Measurements from ENCODE around the gene TMCC1.
"Not testable (repeated sequence)": the region's sequence is repeated elsewhere in the genome, so short reads cannot be mapped to it uniquely, and the experiment has no call there.

TMCC1 gene

DNA sequence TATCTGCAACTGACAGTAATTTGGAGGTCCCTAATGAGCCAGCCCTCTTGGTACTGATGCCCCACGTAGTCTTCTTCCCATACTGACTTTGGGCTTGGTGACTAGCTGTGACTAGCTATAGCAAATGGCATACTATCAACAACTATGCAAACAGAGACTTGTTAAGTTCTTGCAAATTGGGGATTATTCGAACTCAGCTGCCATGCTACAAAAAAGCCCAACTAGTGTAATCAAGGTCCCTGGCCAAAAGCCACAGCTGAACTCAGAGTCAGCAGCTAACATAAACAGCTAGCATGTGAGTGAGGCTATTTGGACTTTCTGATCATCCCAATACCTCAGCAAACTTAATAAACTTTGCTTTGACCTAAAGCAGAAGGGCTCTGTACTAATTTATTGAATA lies 165.8 kb downstream of the TMCC1 start:
- DNase-seq (ENCODE audit: low read depth in 2 of 2) = no peak

DNA sequence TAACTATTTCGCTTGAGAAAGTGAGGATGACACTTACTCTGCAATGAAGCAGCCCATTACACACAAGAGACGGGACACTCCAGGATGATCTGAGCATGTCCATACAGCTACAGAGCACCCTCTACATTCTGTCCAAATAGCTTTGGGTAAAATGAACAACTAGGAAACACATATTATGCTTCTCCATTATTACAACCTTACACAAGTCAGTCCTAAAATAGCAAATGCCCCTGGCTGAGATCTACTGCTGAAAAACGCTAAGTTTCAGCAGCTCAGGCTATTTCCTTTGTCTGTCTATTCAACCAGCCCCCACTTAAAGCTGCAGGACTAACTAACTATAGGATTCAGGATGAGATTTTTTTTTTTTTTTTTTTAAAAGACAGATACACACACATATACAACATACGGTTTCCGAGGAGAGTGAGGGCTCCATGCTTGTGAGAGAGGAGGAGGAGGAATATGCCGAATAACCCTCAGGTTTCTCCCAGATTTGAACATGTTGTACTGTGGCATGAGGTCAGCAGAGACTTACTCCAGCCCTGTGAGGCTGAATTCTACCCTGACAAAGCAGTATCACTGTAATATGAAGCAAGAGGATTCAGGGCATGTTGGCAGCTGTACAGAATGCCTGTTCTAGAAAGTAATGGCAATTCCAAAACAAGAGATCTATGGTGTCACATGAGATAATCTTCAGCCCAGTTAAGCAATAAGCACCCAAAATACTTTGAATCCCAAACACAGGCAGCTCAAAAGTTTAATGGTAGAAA lies 169.8 kb downstream of the TMCC1 start:
- no peak for DNase-seq (ENCODE audit: low read depth in 2 of 2)

DNA sequence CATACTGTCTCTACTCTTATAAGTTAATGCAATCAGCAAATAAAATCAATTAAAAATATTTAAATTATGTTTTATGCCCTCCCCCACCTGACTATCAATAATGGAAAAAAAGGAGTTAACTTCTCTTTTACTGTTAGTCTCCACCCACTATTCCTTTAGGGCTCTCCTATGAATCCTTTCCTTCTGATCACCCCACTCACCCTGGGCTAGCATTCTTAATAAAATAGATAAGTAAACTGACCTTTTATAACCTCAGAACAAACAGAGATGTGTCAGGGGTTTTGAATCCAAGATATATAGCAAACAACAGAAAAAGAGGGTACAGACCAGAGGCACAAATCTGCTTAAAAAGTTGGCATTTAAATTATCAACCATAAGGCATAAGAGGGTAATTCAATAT lies 171.0 kb downstream of the TMCC1 start:
- no peak for DNase-seq (ENCODE audit: low read depth in 2 of 2)

DNA sequence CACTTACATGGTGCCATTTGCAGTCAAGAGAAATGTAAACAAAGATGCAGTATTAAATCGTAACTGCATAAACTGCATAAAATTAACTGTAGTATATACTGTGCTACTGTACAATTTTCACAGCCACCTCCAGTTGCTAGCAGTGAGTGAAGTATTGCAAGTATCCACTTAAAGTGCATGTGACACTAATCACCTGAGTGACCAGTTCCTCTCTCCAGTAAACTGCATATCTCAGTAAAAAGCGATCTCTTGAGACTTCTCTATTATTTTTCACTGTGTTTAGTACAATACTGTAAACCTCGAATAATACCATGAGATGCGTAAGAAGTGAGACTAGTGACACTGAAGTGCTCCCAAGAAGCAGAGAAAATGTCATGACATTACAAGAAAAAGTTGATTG lies 175.3 kb downstream of the TMCC1 start:
- DNase-seq (ENCODE audit: low read depth in 2 of 2) = no peak

DNA sequence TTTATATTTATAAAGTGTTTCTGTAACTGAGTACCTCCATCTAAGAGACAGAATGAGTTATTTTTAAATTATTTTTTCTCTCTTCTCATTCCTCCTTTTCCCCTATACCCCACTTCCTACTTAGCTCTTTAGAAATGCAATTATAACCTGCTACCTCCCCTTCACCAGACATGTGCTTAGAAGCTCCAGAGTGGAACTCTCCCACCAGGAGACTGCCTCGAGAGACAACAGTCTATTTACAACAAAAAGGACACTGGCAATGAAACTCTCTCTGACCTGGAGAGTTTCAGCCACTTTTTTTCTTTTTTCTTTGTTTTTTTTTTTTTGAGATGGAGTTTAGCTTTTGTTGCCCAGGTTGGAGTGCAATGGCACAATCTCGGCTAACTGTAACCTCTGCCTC lies 177.7 kb downstream of the TMCC1 start:
- no peak for DNase-seq (ENCODE audit: low read depth in 2 of 2)

DNA sequence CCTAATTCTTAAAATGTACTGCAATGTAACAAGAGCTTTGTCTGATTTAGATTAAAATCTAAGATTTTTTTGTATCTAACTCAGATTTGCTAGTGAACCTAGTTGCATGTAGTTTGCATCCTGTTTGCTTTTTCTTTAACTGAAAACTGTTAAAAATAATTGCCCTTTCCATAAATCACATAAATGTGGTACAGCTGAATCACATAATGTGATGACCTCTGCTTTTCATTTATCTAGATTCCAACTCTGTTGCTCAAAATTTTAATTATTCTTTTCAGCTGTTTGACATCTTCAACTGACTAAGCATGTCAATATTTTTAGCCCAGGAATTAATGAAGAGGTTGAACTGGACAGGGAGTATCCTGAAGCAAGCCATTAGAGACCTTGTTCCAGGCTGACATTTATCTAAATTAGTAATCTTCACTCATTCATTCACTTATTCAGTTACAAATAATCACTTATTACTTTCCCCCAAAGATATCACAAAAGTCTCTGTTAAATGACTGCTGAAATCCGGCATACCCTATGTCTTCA lies 185.1 kb downstream of the TMCC1 start:
- DNase-seq (ENCODE audit: low read depth in 2 of 2) = no peak

DNA sequence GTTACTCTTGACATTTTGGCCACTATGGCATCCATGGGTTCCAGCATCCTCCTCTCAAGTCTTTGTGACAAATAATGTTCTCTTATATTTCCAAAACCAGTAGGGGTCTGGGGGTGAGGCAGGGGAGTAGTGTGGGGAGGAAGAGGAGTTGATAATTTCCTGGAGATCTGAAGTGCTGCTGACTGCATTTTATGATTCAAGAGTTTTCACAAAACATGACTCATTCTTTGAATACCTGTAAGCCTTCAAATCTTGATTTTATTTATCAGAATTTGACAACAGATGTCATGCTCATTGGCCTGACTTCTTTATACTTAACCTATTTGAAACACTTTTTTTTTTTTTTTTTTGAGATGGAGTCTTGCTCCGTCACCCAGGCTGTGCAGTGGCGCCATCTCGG lies 188.2 kb downstream of the TMCC1 start:
- DNase-seq (ENCODE audit: low read depth in 2 of 2) = no peak

DNA sequence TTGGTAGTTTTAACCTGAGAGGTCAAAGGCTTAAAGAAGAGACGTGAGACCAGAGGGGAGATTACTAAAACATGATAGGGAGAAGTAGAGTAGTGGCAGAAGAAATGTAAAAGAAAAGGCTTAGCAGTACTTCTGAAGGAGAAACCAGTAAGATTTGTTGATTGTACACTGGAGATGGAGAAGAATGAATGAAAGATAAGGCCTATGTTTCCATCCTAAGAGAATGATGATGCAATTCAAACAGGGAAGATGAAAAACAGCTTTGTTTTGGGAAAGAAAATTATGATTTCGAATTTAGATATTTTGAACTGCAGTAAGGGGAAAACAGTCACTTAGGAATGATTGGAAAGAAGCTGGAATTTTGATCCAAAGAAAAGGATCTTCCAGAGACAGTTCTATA lies 189.6 kb downstream of the TMCC1 start:
- no peak for DNase-seq (ENCODE audit: low read depth in 2 of 2)

DNA sequence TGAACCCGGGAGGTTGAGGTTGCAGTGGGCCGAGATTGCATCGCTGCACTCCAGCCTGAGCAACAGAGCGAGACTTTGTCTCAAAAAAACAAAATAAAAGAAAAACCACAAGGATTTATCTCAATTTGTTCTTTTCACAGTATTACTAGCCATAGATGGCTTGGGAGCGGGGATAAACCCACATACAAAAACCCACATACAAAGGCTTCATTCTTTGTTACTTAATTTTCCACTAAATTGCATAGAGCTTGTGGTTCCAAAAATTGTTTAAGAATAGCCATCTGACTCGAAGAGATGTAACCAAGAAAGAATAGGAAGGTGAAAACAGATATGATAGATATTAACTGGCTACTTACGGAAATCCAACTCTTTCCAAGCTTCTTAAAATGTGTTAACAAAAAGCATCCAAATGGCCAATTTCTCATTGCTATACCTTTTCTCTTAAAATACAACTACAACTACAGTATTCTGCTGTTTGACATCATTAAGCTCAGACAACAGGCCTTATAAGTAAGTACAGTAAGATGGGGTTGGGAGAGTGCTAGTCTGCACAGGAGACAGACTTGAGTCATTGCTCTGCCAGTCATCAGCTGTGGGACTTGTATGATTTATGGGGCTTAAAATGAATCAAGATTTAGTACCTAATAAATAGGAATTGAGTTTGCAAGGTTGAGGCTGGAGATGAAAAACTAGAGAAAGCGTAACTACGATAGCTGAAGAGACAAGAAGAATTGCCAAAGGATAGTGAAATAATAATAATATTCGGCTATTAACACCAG lies 190.4 kb downstream of the TMCC1 start:
- DNase-seq (ENCODE audit: low read depth in 2 of 2) = no peak

DNA sequence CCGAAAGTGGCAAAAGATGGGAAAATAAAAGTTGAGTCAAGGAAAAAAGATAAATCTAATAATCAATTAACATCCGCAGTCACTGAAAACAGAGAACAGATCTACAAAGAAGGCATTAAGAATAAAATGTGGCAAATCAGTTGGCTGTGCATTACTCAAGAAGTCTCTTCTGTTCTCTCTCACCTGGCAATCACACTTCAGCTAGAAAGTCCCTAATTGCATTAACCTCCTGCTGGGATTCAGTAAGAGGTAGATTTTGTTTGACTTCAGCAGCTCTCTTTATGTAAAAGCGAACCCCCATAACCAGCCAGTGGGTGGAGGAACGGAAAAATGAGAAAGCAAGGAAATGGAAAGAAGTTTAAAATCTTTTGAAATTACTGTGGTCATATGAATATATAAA lies 192.3 kb downstream of the TMCC1 start:
- DNase-seq (ENCODE audit: low read depth in 2 of 2) = no peak

DNA sequence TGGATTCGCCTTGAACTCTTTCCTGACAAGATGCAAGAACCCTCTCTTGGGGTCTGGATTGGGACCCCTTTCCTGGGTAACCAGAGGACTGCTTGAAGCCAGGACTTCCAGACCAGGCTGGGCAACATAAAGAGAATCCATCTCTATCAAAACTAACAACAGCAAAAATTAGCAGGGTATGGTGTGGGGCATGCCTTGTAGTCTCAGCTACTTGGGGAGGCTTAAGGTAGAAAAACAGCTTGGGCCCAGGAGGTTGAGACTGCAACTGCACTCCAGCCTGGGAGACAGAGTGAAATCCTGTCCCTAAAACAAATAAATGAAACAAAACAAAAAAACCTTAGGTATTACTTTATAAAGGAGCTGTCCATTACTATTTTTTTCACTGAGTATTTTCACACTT lies 193.9 kb downstream of the TMCC1 start:
- no peak for DNase-seq (ENCODE audit: low read depth in 2 of 2)

DNA sequence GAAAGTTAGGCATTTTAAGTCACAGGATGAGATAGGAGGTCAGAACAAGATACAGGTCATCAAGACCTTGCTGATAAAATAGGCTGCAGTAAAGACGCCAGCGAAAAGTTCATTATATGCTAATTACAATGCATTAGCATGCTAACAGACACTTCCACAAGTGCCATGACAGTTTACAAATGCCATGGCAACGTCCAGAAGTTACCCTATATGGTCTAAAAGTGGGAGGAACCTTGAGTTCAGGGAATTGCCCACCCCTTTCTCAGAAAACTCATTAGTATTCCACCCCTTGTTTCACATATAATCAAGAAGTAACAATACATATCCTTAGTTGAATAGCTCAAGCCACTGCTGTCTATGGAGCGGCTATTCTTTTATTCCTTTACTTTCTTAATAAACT lies 194.3 kb downstream of the TMCC1 start:
- no peak for DNase-seq (ENCODE audit: low read depth in 2 of 2)

DNA sequence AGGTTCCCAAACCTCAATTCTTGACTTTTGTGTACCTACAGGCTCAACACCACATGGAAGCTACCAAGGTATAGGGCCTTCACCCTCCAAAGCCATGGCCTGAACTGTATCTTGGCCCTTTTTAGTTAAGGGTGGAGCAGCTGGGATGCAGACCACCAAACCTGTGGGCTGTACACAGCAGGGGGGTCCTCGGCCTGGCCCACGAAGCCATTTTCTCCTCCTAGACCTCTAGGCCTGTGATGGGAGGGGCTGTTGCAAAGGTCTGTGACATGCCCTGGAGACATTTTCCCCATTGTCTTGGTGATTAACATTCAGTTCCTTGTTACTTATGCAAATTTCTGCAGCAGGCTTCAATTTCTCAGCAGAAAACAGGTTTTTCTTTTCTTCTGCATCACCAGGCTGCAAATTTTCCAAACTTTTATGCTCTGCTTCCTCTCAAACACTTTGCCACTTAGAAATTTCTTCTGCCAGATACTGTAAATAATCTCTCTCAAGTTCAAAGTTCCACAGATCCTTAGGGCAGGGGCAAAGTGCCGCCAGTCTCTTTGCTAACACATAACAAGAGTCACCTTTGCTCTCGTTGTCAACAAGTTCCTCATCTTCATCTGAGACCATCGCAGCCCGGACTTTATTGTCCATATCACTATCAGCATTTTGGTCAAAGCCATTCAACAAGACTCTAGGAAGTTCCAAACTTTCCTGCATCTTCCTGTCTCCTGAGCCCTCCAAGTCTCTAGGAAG lies 196.1 kb downstream of the TMCC1 start:
- DNase-seq (ENCODE audit: low read depth in 2 of 2) = no peak

DNA sequence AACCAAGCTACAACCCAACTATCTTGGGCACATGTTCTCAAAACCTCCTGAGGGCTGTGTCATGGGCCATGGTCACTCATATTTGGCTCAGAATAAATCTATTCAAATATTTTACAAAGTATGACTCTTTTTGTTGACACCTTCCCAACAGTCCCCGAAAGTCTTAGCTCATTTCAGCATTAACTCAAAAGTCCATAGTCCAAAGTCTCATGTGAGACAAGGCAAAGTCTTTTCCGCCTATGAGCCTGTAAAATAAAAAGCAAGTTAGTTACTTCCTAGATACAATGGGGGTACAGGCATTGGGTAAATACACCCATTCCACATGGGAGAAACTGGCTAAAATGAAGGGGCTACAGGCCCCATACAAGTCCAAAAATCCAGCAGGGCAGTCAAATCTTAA lies 197.1 kb downstream of the TMCC1 start:
- DNase-seq (ENCODE audit: low read depth in 2 of 2) = not testable (repeated sequence)

DNA sequence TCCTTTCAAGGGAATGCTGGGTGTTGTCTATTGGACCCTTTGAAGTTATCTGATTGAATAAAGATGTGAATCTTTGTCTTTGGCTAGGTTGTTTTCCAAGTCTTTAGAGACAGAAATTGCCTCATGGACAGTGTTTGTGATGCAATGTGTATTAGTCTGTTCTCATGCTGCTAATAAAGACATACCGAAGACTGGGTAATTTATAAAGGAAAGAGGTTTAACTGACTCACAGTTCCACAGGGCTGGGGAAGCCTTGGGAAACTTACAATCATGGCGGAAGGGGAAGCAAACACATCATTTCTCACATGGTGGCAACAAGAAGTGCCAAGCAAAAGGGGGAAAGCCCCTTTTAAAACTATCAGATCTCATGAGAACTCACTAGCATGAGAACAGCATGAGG lies 198.3 kb downstream of the TMCC1 start:
- no peak for DNase-seq (ENCODE audit: low read depth in 2 of 2)

DNA sequence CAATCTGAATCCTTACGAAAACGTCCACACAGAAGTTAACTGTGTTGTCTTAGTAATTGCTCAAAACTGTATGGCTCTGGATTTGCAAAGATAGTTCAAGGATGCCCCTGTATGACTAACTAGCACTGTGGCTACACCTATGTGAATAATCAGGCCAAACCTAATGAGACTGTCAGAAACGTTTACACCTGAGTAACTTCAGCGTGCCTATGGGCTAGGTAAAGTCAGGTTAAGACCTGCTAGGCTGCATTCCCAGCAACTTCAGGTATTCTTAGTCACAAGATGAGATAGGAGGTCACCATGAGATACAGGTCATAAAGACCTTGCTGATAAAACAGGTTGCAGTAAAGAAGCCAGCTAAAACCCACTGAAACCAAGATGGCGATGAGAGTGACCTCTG lies 199.3 kb downstream of the TMCC1 start:
- no peak for DNase-seq (ENCODE audit: low read depth in 2 of 2)

DNA sequence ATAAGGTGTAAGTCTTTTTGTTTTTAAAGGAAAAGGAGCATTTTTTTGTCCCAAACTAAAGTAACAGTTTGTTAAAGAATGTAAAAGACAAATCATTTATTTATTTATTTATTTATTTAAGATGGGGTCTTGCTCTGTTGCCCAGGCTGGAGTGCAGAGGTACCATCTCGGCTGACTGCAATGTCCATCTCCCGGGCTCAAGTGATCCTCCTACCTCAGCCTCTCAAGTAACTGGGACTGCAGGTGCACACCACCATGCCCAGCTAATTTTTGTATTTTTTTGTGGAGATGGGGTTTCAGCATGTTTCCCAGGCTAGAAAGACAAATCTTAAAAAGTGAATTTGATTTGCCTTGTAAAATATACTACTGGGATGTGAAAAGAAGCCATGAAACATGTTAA lies 200.8 kb downstream of the TMCC1 start:
- no peak for DNase-seq (ENCODE audit: low read depth in 2 of 2)

DNA sequence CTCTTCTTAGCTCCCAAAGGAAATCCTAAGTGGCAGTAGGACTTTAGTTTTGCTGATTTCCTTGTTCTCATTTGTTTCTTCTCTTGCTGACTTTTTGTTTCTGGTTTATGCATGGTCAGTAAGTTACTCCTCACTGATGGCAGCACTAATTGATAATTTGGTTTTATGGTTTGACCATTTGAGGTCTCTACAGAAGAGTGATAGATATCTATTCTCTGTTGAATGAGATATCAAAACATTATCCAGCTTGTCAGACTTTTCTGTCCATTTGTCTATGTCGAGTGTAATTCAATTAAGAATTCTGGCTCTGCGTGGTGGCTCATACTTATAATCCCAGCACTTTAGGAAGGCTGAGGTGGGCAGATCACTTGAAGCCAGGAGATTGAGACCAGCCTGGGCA lies 202.5 kb downstream of the TMCC1 start:
- no peak for DNase-seq (ENCODE audit: low read depth in 2 of 2)

DNA sequence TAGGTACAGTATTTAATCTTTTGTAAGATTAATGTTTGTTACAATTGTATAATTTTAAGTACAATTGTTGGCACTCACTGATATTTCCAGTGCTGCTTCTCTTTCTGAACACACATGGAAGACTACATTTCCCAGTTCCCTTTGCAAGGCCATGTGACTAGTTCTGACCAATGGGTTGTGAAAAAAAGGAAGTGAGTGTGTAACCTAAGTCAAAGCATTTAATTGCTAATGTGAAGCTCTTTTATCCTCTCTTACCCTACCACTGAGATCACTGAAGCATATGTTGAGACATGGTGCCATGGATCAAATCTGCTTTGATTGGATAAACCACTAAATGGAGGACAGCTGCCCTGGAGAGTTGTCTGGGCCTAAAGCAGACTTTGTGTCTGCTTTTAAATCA lies 203.1 kb downstream of the TMCC1 start:
- DNase-seq (ENCODE audit: low read depth in 2 of 2) = peak in 1 of 2 donors; percentile 3

DNA sequence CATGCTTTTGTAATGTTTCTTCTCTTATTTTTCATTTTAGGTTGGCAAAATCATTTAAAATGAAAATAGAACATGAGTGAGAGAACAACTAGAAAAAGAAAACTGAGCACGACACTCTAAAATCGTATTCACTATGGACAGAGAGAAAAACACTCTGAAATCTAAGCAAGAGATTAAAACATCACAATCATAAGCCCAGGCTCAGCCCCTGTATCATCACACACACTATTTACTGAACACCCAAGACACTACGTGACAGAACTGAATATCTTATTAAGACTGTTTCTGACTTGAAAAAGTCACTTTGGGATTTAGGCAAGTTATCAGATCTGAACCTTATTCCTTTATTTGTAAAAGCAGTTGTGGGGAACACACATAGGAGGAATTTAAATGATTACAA lies 204.5 kb downstream of the TMCC1 start:
- no peak for DNase-seq (ENCODE audit: low read depth in 2 of 2)

DNA sequence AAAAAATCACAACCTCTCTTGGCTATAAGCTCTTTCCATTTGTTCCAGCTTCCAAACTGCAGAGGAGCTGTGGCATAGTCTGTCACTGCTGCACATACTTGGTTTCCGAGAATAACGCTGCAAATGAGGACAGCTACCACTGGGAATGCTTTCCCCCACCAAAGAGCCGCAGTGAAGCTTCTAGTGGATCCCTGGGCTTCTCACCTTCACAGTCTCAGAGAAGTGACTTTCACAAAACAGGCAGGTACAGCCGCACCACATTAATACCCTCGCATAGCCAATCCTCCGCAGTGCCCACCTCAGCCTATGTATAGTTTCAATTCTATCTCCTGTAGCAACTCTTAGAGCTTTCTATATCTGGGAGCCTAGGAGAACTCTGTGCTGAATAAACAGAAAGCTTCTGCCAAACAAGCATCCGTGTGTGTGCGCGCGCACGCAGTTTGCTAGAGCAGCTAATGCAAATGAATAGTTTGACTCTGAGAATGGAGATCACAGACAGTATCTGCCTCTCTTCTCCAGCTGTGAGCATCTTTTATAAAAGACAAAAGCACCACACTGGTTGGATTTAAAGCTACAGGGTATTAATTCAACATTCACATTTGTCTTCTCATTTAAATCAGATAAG lies 205.1 kb downstream of the TMCC1 start:
- DNase-seq (ENCODE audit: low read depth in 2 of 2) = no peak

DNA sequence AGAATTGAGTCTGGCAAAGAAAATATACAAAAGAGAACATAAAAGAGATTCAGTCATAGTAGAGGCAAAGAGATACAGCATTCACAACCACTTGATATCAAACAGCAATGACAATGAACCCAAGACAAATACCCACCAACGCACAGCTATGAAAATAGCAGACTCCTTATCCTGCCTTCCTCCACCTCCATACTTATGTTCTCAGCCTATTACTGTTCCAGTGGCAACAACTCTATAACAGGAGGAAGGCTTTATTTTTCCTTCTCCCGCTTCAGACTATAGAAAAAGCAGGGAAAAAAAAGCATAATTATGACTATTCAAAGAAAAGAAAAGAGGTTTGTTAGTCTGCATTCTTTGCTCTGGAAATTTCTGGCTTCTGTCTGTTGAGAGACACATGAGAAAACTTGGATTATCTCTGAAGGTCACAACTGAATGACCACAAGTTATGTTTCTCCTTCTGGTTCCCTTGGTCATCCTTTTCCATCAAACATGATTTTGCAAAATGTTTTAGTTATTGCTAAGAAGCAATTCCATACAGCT lies 205.9 kb downstream of the TMCC1 start:
- DNase-seq (ENCODE audit: low read depth in 2 of 2) = no peak

Measured in stimulated activated CD4-positive, alpha-beta T cell treated with anti-CD3 and anti-CD28 coated beads, Interleukin-15, amount 100 ng/mL, for 48 hours (primary cell).